Neuronal stem cell (in vitro differentiated cells): ENCODE data around the gene RFPL1.

Experiments used
- DNase-seq: peaks from one replicate; pipeline ENCODE4 v3.0.0-alpha.2; 2013; ENCODE audit warnings: low spot score
- H2AFZ ChIP-seq: one replicate; pipeline ENCODE4 v1.6.1; 2013; ENCODE audit warnings: mild to moderate bottlenecking, low read length, inconsistent platforms
- H2AK5ac ChIP-seq: 2 replicates; pipeline ENCODE4 v1.6.1; 2013; ENCODE audit warnings: low read depth, mild to moderate bottlenecking, inconsistent platforms, low read length, moderate library complexity, mixed read lengths
- H2BK120ac ChIP-seq: 2 replicates; pipeline ENCODE4 v1.6.1; 2013; ENCODE audit warnings: low read depth, mild to moderate bottlenecking, inconsistent platforms, low read length, moderate library complexity, mixed read lengths
- H2BK12ac ChIP-seq: one replicate; pipeline ENCODE4 v1.6.1; 2013; ENCODE audit warnings: low read length, inconsistent platforms
- H2BK15ac ChIP-seq: 2 replicates; pipeline ENCODE4 v1.6.1; 2013; ENCODE audit warnings: mild to moderate bottlenecking, low read length, inconsistent platforms, mixed read lengths
- H2BK5ac ChIP-seq: one replicate; pipeline ENCODE4 v1.6.1; 2013; ENCODE audit warnings: inconsistent platforms, mild to moderate bottlenecking, low read length, moderate library complexity
- H3K14ac ChIP-seq: one replicate; pipeline ENCODE4 v1.6.1; 2013; ENCODE audit warnings: low read length, inconsistent platforms
- H3K18ac ChIP-seq: 2 replicates; pipeline ENCODE4 v1.6.1; 2013; ENCODE audit warnings: low read length, inconsistent platforms
- H3K23ac ChIP-seq: 2 replicates; pipeline ENCODE4 v1.6.1; 2013; ENCODE audit warnings: low read depth, mild to moderate bottlenecking, mixed read lengths, low read length, inconsistent platforms; ENCODE audit not compliant: poor library complexity
- H3K27ac ChIP-seq: replicated peaks from 3 replicates; pipeline ENCODE4 v1.5.1; 2013; ENCODE audit warnings: low read length, inconsistent platforms
- H3K27me3 ChIP-seq, 3 experiments: 2 replicates each; pipeline ENCODE4 v1.6.1; 2013; ENCODE audit warnings: low read length in 3 of 3, mild to moderate bottlenecking in 2 of 3, inconsistent platforms in 1 of 3, low read depth in 1 of 3, mixed read lengths in 1 of 3, moderate library complexity in 1 of 3; ENCODE audit not compliant: control insufficient read depth in 3 of 3, insufficient read depth in 3 of 3
- H3K36me3 ChIP-seq, 2 donors: replicated peaks in 1 of 2; 2 replicates each; pipeline ENCODE4 v1.6.1; 2013; ENCODE audit warnings: low read length in 2 of 2; ENCODE audit not compliant: control insufficient read depth in 2 of 2, insufficient read depth in 2 of 2
- H3K4ac ChIP-seq: 2 replicates; pipeline ENCODE4 v1.6.1; 2013; ENCODE audit warnings: inconsistent platforms, mild to moderate bottlenecking, low read length, moderate library complexity
- H3K4me1 ChIP-seq, 2 donors: 1 replicate in 1 of 2; 2 replicates in 1 of 2; pipeline ENCODE4 v1.6.1; 2013; ENCODE audit warnings: low read length in 2 of 2, low read depth in 1 of 2; ENCODE audit not compliant: control insufficient read depth in 2 of 2, insufficient read depth in 1 of 2
- H3K4me2 ChIP-seq: one replicate; pipeline ENCODE4 v1.6.1; 2013; ENCODE audit warnings: mild to moderate bottlenecking, low read length, inconsistent platforms; ENCODE audit not compliant: insufficient read depth, poor library complexity, severe bottlenecking
- H3K4me3 ChIP-seq, 2 donors: 2 replicates each; pipeline ENCODE4 v1.5.1; 2013; ENCODE audit warnings: low read length in 2 of 2, mild to moderate bottlenecking in 2 of 2, inconsistent platforms in 1 of 2, moderate library complexity in 1 of 2
- H3K79me1 ChIP-seq: one replicate; pipeline ENCODE4 v1.6.1; 2013; ENCODE audit warnings: low read depth, mild to moderate bottlenecking, inconsistent platforms, low read length, moderate library complexity
- H3K9ac ChIP-seq: one replicate; pipeline ENCODE4 v1.6.1; 2013; ENCODE audit warnings: mild to moderate bottlenecking, low read depth, low read length, inconsistent platforms; ENCODE audit not compliant: poor library complexity
- H3K9me3 ChIP-seq, 2 donors: replicated peaks in 1 of 2; 2 replicates each; pipeline versions ENCODE3 to v1.6.1; 2013; ENCODE audit warnings: low read length in 2 of 2, mild to moderate bottlenecking in 2 of 2, inconsistent platforms in 1 of 2, low read depth in 1 of 2, mixed read lengths in 1 of 2, moderate library complexity in 1 of 2; ENCODE audit not compliant: control insufficient read depth in 2 of 2, insufficient read depth in 1 of 2
- H4K8ac ChIP-seq: one replicate; pipeline ENCODE4 v1.6.1; 2013; ENCODE audit warnings: low read depth, mild to moderate bottlenecking, inconsistent platforms, low read length, moderate library complexity
- H4K91ac ChIP-seq: one replicate; pipeline ENCODE4 v1.6.1; 2013; ENCODE audit warnings: low read length, low read depth, mild to moderate bottlenecking, inconsistent platforms; ENCODE audit not compliant: poor library complexity
- WGBS, 2 donors: extraction: QIAGEN DNeasy Blood & Tissue Kit; methylation state at CpG; one replicate each; pipeline ENCODE4 v1.1.7; 2013; ENCODE audit warnings: missing lambda C conversion rate in 2 of 2, mixed read lengths in 1 of 2; ENCODE audit not compliant: insufficient read length in 2 of 2, insufficient replicate concordance in 1 of 2; ENCODE audit errors: extremely low coverage in 2 of 2; 5-methylcytosine and 5-hydroxymethylcytosine counted together

Gene RFPL1

DNA sequence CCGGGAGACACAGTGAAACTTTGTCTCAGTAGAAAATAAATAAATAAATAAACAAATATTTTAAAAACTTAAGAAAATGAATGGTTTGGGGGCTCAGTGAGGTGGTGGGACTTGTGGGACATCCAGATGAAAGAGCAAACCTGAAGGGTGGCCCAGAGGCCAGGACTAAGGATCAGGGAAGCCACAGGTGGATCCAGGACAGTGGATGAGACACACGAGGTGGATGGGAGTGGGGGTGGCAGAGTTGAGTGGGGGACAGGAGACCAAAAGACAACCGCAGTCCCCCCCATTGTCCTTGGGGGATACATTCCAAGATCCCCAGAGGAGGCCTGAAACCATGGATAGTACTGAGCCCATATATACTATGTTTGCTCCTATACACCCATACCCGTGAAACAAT is 7.1 kb downstream of the RFPL1 start:
- peaks cover 0 to 1% of the 10 kb centered on the region in 2 donors for H3K4me1 ChIP-seq
- no peaks in the 10 kb centered on the region for H3K27me3 ChIP-seq
- no peak overlapping the region for H3K4me3 ChIP-seq
- no peak overlapping the region for H3K23ac ChIP-seq
- H2AK5ac ChIP-seq: no peak overlapping the region
- H3K79me1 ChIP-seq: no peaks in the 10 kb centered on the region
- no peak overlapping the region for H3K9ac ChIP-seq
- DNase-seq: no peak
- no peak overlapping the region for H2BK12ac ChIP-seq
- H4K8ac ChIP-seq: no peak overlapping the region
- no peak overlapping the region for H2AFZ ChIP-seq
- H3K36me3 ChIP-seq: no peaks in the 10 kb centered on the region
- H3K18ac ChIP-seq: no peak overlapping the region
- H2BK120ac ChIP-seq: no peak overlapping the region
- no peak overlapping the region for H3K14ac ChIP-seq
- no peaks in the 10 kb centered on the region for H3K9me3 ChIP-seq
- no peak overlapping the region for H2BK15ac ChIP-seq
- no peak overlapping the region for H3K4ac ChIP-seq
- WGBS, 2 donors: no CpG with 5 or more reads among the region's 4 CpGs
- no peak overlapping the region for H4K91ac ChIP-seq
- no peak overlapping the region for H3K27ac ChIP-seq
- H2BK5ac ChIP-seq: no peak overlapping the region
- H3K4me2 ChIP-seq: no peak overlapping the region

DNA sequence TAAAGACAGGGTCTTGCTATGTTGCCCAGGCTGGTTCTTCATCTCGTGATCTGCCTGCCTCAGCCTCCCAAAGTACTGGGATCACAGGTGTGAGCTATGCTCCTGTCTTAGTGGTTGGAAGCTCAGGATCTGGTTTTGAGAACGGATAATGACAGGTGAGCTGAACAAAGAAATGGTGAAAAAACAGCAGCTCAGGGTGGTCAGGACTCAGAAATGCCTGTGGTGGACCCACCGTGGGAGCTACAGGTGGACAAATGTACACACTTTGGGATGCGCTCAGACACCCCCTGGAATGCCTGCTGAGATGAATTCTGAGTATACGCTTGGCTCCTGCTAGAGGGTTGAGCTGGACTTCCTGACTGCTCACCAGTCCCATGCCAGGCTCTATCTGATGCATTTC is 9.5 kb downstream of the RFPL1 start:
- H2AFZ ChIP-seq: no peak overlapping the region
- H4K91ac ChIP-seq: no peak overlapping the region
- no peak overlapping the region for H3K9ac ChIP-seq
- H2BK120ac ChIP-seq: no peak overlapping the region
- H3K27ac ChIP-seq: no peak overlapping the region
- no peak overlapping the region for H2BK12ac ChIP-seq
- no CpG with 5 or more reads among the region's 5 CpGs for WGBS, 2 donors
- no peaks in the 10 kb centered on the region for H3K79me1 ChIP-seq
- H2BK15ac ChIP-seq: no peak overlapping the region
- H4K8ac ChIP-seq: no peak overlapping the region
- no peak overlapping the region for H3K4me3 ChIP-seq
- H3K4ac ChIP-seq: no peak overlapping the region
- H3K36me3 ChIP-seq: no peaks in the 10 kb centered on the region
- no peak overlapping the region for H3K4me2 ChIP-seq
- H2AK5ac ChIP-seq: no peak overlapping the region
- H3K23ac ChIP-seq: no peak overlapping the region
- H3K27me3 ChIP-seq: no peaks in the 10 kb centered on the region
- no peak overlapping the region for H3K18ac ChIP-seq
- H3K14ac ChIP-seq: no peak overlapping the region
- no peak for DNase-seq
- no peaks in the 10 kb centered on the region for H3K9me3 ChIP-seq
- peaks cover 0 to 1% of the 10 kb centered on the region in 2 donors for H3K4me1 ChIP-seq
- no peak overlapping the region for H2BK5ac ChIP-seq

DNA sequence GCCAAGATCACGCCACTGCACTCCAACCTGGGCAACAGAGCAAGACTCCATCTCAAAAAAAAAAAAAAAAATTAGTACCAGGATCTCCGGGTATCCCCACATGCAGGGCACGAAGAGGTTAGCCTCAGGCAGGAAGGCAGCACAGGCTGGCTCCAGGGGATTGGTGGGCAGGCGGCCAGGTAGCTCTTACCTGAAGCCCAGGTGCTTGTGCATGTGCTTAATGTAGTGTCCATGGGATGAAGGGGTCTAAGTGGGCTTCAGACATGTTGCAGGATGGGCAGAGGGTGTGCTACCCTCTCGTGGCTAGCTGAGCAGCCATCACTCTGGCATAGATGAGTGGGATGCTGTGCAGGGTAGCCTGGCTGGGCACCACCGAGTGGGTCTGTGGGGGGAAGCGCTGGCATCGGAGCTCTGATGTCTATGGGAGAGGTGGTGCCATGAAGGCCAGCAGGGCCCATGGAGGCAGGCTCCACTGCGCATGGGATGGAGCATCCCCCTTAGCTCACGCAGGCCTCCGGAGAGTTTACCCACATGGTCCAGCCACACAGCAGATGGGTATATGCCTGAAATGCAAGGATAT is 11.0 kb downstream of the RFPL1 start:
- WGBS, 2 donors: no CpG with 5 or more reads among the region's 11 CpGs
- Histone ChIP-seq H3K23ac (peak overlapping the region; percentile 25), H3K9me3 (no peaks in the 10 kb centered on the region), H2AFZ (no peak overlapping the region), H3K4me3 (no peak overlapping the region), H3K27ac (no peak overlapping the region), H3K4me2 (no peak overlapping the region), H4K8ac (no peak overlapping the region), H3K79me1 (no peaks in the 10 kb centered on the region), H3K4me1 (no peaks in the 10 kb centered on the region), H4K91ac (no peak overlapping the region), H2AK5ac (no peak overlapping the region), H2BK120ac (no peak overlapping the region), H3K4ac (no peak overlapping the region), H3K9ac (no peak overlapping the region), H2BK5ac (no peak overlapping the region), H3K27me3 (peaks cover 0 to 4% (median 0%) of the 10 kb centered on the region in 3 experiments), H3K14ac (no peak overlapping the region), H3K36me3 (no peaks in the 10 kb centered on the region), H3K18ac (no peak overlapping the region), H2BK12ac (no peak overlapping the region), H2BK15ac (no peak overlapping the region)
- DNase-seq: no peak

DNA sequence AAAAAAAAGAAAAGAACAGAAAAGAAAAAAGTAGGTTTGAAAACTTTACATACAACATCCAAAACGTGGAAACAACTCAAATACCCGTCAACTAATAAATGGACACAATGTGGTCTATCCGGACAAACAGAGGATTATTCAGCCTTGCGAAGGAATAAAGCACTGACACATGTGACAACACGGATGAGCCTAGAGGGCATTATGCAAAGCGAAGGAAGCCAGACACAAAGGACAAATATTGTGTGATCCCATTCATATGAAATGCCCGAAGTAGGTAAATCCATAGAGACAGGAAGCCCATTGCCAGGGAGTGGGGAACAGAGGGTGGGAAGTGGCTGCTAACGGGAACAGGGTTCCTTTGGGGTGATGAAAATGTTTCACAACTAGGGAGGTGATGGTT is 11.8 kb downstream of the RFPL1 start:
- H2BK12ac ChIP-seq: no peak overlapping the region
- H4K91ac ChIP-seq: no peak overlapping the region
- H3K36me3 ChIP-seq: no peaks in the 10 kb centered on the region
- H2AFZ ChIP-seq: no peak overlapping the region
- H3K4me3 ChIP-seq: no peak overlapping the region
- H3K79me1 ChIP-seq: no peaks in the 10 kb centered on the region
- H3K27ac ChIP-seq: no peak overlapping the region
- H2AK5ac ChIP-seq: no peak overlapping the region
- H3K23ac ChIP-seq: no peak overlapping the region
- no peaks in the 10 kb centered on the region for H3K9me3 ChIP-seq
- no peak overlapping the region for H3K18ac ChIP-seq
- H3K4ac ChIP-seq: no peak overlapping the region
- H2BK120ac ChIP-seq: no peak overlapping the region
- no peaks in the 10 kb centered on the region for H3K4me1 ChIP-seq
- peaks cover 0 to 4% (median 0%) of the 10 kb centered on the region in 3 experiments for H3K27me3 ChIP-seq
- H2BK5ac ChIP-seq: no peak overlapping the region
- no peak overlapping the region for H3K4me2 ChIP-seq
- H2BK15ac ChIP-seq: no peak overlapping the region
- no CpG with 5 or more reads among the region's 8 CpGs for WGBS, 2 donors
- no peak overlapping the region for H4K8ac ChIP-seq
- DNase-seq: no peak
- H3K9ac ChIP-seq: no peak overlapping the region
- no peak overlapping the region for H3K14ac ChIP-seq
